Esophagus mucosa (tissue), 1 donor: Measurements from ENCODE around the gene TARDBP. TPM values are rescaled to one million over a fixed set of nuclear protein-coding genes. Genes with fewer than 3 reads are reported as not detected.
"Not testable (repeated sequence)": the region's sequence is repeated elsewhere in the genome, so short reads cannot be mapped to it uniquely, and the experiment has no call there.

Experiments used
- ATAC-seq: fragments of 200-7000 bp; cut with Tn5 transposase; one replicate; pipeline ENCODE4 v1.9.1; 2020
- total RNA-seq: library from RNA; stranded (reverse); gene quantifications from one replicate; pipeline ENCODE4 v1.2.4, GENCODE V29; 2023
- donor health status: DM: yes; HTN: yes; CAD: no.

TARDBP gene
- total RNA-seq, 1 donor from 2014 or later = 94.1 TPM

GRCh38 chr1:10992864-10993263 lies 19.6 kb upstream of the TARDBP start:
- no peak for ATAC-seq

GRCh38 chr1:10996100-10996499 lies 16.4 kb upstream of the TARDBP start:
- no peak for ATAC-seq

DNA sequence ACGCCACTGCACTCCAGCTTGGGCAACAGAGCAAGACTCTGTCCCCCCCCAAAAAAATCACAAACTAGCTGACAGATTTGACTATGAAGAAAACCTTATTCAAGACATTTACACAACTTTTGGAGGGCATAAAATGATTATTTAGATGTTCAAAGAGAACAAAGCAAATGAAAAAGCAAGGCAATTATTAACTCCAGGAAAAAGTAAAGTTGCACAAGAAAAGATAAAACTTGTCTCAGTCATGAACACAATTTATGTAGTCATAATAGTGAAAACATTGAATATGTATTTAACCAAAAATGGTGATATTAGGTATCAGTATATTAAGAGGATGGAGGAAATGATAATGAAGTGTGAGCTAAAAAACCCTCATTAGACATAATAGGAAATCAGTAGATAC lies 11.9 kb upstream of the TARDBP start:
- ATAC-seq = no peak

DNA sequence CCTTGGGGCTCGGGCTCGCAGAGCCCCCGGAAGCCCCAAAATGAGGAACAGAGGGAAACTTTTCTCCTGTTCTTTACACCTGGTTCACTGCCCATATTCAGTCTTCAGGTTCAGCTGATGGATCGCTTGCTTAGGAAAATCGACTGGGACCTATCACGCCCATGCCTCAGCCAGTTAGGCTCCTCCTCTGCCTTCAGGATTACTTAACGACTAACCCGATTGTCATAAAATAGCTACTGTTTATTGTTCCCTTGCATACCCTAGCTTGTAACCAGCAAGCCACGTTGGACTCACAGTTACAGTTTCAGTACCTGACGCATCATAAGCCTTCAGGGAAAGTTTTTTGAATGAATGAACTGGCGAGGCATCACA lies 692 bp downstream of the TARDBP start:
- ATAC-seq = peak; percentile 28

DNA sequence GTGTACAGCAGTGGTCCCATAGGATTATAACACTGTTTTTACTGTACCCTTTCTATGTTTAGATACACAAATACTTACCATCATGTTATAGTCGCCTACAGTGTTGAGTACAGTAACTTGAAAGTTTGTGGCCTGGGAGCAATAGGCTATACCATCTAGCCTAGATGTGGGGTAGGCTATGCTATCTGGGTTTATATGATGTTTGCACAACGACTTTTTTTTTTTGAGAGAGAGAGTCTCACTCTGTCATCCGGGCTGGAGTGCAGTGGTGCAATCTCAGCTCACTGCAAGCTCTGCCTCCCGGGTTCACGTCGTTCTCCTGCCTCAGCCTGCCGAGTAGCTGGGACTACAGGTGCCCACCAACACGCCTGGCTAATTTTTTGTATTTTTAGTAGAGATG lies 6.9 kb downstream of the TARDBP start:
- not testable (repeated sequence) for ATAC-seq

- no peak for ATAC-seq
Measured at GRCh38 chr1:11019971-11020370, 7.5 kb downstream of the TARDBP start.

DNA sequence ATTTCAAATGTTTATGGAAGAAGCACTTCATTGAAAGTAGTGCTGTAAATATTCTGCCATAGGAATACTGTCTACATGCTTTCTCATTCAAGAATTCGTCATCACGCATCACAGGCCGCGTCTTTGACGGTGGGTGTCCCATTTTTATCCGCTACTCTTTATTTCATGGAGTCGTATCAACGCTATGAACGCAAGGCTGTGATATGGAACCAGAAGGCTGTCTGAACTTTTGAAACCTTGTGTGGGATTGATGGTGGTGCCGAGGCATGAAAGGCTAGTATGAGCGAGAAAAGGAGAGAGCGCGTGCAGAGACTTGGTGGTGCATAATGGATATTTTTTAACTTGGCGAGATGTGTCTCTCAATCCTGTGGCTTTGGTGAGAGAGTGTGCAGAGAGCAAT lies 10.7 kb downstream of the TARDBP start:
- no peak for ATAC-seq

DNA sequence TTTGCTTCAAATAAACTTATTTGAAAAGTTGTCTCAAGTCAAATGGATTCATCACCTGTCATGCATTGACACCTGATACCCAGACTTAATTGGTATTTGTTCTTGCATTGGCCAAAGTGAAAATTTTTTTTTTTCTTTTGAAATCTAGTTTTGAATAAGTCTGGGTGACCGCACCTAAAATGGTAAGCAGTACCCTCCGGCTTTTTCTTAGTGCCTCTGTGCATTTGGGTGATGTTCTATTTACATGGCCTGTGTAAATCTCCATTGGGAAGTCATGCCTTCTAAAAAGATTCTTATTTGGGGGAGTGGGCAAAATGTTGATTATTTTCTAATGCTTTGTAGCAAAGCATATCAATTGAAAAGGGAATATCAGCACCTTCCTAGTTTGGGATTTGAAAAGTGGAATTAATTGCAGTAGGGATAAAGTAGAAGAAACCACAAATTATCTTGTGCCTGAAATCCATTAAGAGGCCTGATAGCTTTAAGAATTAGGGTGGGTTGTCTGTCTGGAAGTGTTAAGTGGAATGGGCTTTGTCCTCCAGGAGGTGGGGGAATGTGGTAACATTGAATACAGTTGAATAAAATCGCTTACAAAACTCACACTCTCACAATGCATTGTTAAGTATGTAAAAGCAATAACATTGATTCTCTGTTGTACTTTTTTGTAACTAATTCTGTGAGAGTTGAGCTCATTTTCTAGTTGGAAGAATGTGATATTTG lies 11.9 kb downstream of the TARDBP start:
- ATAC-seq = no peak

GRCh38 chr1:11024874-11025203 lies 12.4 kb downstream of the TARDBP start:
- ATAC-seq = no peak

GRCh38 chr1:11025618-11026017 lies 13.2 kb downstream of the TARDBP start:
- ATAC-seq = no peak

DNA sequence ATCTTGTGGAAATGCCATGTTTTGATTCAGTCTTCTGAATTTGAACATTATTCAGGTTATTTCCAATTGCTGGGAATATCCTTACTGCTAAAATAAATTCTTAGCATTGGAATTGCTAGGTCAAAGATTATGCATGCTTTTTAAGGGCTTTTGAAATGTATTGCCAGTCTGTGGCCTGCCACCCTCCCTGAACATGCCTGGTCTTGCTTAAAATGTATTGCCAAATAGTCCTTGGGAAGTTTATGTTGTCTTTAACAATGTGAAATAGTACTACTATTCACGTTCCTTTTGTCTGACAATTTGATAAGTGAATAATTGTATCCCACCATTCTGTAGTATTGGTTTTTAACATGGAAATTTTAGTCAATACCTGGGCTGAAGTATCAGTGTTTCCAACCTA lies 13.6 kb downstream of the TARDBP start:
- ATAC-seq = no peak

GRCh38 chr1:11026903-11027302 lies 14.4 kb downstream of the TARDBP start:
- ATAC-seq = no peak

- no peak for ATAC-seq
Measured at GRCh38 chr1:11027316-11027715, 14.9 kb downstream of the TARDBP start.

DNA sequence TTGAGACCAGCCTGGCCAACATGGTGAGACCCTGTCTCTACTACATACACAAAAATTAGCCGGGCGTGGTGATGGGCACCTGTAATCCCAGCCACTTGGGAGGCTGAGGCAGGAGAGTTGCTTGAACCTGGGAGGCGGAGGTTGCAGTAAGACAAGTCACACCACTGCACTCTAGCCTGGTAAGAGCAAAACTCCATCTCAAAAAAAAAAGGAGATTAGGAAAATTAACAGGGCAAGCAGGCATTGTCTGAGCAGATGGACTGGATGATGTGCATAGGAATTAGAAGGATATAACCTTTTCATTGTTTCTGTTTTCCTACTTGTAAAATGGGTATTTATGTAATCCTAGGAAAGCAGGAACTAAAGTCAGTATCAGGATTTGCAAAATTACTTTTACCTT lies 15.6 kb downstream of the TARDBP start:
- no peak for ATAC-seq

GRCh38 chr1:11030865-11031264 lies 18.4 kb downstream of the TARDBP start:
- ATAC-seq = no peak

GRCh38 chr1:11031624-11032262 lies 19.3 kb downstream of the TARDBP start:
- peak; percentile 33 for ATAC-seq

- ATAC-seq = not testable (repeated sequence)
Measured at GRCh38 chr1:11037019-11037739, 24.7 kb downstream of the TARDBP start.

- ATAC-seq = peak; percentile 88
Measured at GRCh38 chr1:11037740-11038182, 25.3 kb downstream of the TARDBP start.

DNA sequence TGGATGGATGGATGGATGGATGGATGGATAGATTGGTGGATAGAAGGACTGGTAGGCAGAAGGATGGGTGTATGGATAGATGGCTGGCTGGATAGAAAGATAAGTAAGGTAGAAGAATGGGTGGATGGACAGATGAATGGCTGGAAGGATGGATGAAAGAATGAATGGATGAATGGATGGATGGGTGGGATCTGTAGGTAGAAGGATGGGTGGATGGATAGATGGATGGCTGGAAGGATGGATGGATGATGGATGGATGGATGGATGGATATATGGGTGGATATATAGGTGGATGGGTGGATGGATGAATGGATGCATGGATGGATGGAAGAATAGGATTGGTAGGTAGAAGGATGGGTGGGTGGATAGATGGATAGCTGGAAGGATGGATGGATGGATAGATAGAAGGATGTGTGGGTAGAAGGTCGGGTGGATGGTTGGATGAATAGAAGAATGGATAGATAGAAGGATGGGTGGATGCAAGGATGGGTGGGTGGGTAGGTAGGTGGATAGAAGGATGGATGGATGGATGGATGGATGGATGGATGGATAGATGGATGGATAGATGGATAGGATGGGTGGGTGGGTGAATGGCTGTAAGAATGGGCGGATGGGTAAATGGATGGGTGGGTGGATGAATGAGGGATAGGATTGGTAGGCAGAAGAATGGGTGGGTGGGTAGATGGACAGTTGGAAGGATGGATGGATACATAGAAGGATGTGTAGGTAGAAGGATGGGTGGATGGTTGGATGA lies 27.1 kb downstream of the TARDBP start:
- ATAC-seq = no peak

DNA sequence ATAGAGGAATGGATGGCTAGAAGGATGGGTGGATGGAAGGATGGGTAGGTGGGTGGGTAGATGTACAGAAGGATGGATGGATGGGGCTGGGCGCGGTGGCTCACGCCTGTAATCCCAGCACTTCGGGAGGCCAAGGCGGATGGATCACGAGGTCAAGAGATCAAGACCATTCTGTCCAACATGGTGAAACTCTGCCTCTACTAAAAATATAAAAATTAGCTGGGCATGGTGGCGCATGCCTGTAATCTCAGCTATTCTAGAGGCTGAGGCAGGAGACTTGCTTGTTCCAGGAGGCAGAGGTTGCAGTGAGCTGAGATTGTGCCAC lies 27.6 kb downstream of the TARDBP start:
- ATAC-seq = not testable (repeated sequence)

DNA sequence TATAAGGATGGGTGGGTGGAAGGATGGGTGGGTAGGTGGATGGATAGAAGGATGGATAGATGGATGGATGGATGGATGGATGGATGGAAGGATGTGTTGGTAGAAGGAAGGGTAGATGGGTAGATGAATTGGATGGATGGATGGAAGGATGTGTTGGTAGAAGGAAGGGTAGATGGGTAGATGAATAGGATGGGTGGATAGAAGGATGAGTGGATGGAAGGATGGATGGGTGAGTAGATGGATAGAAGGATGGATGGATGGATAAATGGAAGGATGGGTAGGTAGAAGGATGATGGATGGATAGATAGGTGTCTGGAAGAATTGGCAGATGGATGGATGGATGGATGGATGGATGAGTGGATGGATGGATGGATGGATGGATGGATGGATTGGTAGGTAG lies 28.6 kb downstream of the TARDBP start:
- no peak for ATAC-seq

DNA sequence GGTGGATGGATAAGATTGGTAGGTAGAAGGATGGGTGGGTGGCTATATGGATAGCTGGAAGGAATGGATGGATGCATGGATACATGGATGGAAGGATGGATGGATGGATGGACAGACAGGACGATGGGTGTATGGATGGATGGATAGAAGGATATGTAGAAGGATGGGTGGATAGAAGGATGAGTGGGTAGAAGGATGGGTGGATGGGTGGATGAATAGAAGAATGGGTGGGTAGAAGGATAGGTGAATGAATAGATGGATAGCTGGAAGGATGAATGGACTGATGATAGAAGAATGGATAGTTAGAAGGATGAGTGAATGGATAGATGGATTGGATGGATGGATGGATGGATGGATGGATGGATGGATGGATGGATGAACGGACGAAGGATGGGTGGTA lies 29.6 kb downstream of the TARDBP start:
- no peak for ATAC-seq
